Neural progenitor cell (in vitro differentiated cells): ENCODE measurements around the gene ACO2. TPM values are rescaled to one million over a fixed set of nuclear protein-coding genes. Genes with fewer than 3 reads are reported as not detected.
"Not testable (repeated sequence)": the region's sequence is repeated elsewhere in the genome, so short reads cannot be mapped to it uniquely, and the experiment has no call there.

Experiments used
- DNase-seq: peaks from one replicate; pipeline ENCODE4 v3.0.0-alpha.2; 2016; ENCODE audit warnings: low spot score
- H2AFZ ChIP-seq: fragments of 200-600 bp; sonication (generic); replicated peaks from 2 replicates; pipeline ENCODE4 v1.6.1; 2016; ENCODE audit warnings: antibody characterized with exemption
- H3F3A ChIP-seq: fragments of 200-600 bp; sonication (generic); 2 replicates; pipeline ENCODE4 v1.6.1; 2016; ENCODE audit warnings: antibody characterized with exemption, low read depth
- H3K27ac ChIP-seq: fragments of 200-600 bp; sonication (generic); 2 replicates; pipeline ENCODE4 v1.5.1; 2016; ENCODE audit warnings: mild to moderate bottlenecking
- H3K27me3 ChIP-seq: fragments of 200-600 bp; sonication (generic); 2 replicates; pipeline ENCODE4 v1.6.1; 2016; ENCODE audit warnings: mild to moderate bottlenecking, moderate library complexity
- H3K36me3 ChIP-seq: fragments of 200-600 bp; sonication (generic); 2 replicates; pipeline ENCODE4 v1.5.1; 2016
- H3K4me1 ChIP-seq: fragments of 200-600 bp; sonication (generic); 2 replicates; pipeline ENCODE4 v1.6.1; 2016; ENCODE audit warnings: mixed run types
- H3K4me2 ChIP-seq: fragments of 200-600 bp; sonication (generic); 2 replicates; pipeline ENCODE4 v1.6.1; 2016
- H3K4me3 ChIP-seq: fragments of 200-600 bp; sonication (generic); 2 replicates; pipeline ENCODE4 v1.5.1; 2016
- H3K79me2 ChIP-seq: fragments of 200-600 bp; sonication (generic); 2 replicates; pipeline ENCODE4 v1.6.1; 2016; ENCODE audit warnings: low read depth
- H3K9ac ChIP-seq: fragments of 200-600 bp; sonication (generic); 2 replicates; pipeline ENCODE4 v1.6.1; 2016
- H3K9me3 ChIP-seq: fragments of 200-600 bp; sonication (generic); 2 replicates; pipeline ENCODE4 v1.5.1; 2016; ENCODE audit warnings: low read depth
- H4K20me1 ChIP-seq: fragments of 200-600 bp; sonication (generic); 2 replicates; pipeline ENCODE4 v1.6.1; 2016; ENCODE audit warnings: low read depth
- H3K27ac Mint-ChIP-seq: 3 replicates; pipeline ENCODE4 v1.8.0; 2021; ENCODE audit warnings: mixed read lengths
- H3K27me3 Mint-ChIP-seq: 2 replicates; pipeline ENCODE4 v1.8.0; 2022; ENCODE audit warnings: low read depth, mild to moderate bottlenecking, inconsistent platforms, moderate library complexity, mixed read lengths; ENCODE audit not compliant: insufficient read depth
- H3K36me3 Mint-ChIP-seq: 3 replicates; pipeline ENCODE4 v1.8.0; 2021; ENCODE audit warnings: mixed read lengths
- H3K4me1 Mint-ChIP-seq: 3 replicates; pipeline ENCODE4 v1.8.0; 2021; ENCODE audit warnings: mixed read lengths
- H3K4me3 Mint-ChIP-seq: 3 replicates; pipeline ENCODE4 v1.8.0; 2021; ENCODE audit warnings: mild to moderate bottlenecking, moderate library complexity, mixed read lengths
- H3K9me3 Mint-ChIP-seq: 3 replicates; pipeline ENCODE4 v1.8.0; 2020; ENCODE audit warnings: mixed read lengths
- CTCF ChIP-seq: fragments of 200-600 bp; sonication (generic); IDR thresholded peaks from 2 replicates; pipeline ENCODE4 v1.5.1; 2017; ENCODE audit warnings: antibody characterized with exemption, mild to moderate bottlenecking
- EZH2 ChIP-seq: fragments of 200-600 bp; sonication (generic); IDR thresholded peaks from 2 replicates; pipeline ENCODE4 v1.6.1; 2017; ENCODE audit warnings: antibody characterized with exemption, mild to moderate bottlenecking, moderate library complexity
- EZH2phosphoT487 ChIP-seq: fragments of 200-600 bp; sonication (generic); IDR thresholded peaks from 2 replicates; pipeline ENCODE4 v1.6.1; 2017; ENCODE audit warnings: antibody characterized with exemption
- total RNA-seq: library from RNA; depleted of rRNA; stranded (reverse); fragments of >200 nt; gene quantifications from 2 replicates; pipeline ENCODE4 v1.2.3, GENCODE V29; 2015; ENCODE audit warnings: low replicate concordance

The ACO2 gene
- total RNA-seq, 1 donor from 2014 or later: 36.6 TPM

DNA sequence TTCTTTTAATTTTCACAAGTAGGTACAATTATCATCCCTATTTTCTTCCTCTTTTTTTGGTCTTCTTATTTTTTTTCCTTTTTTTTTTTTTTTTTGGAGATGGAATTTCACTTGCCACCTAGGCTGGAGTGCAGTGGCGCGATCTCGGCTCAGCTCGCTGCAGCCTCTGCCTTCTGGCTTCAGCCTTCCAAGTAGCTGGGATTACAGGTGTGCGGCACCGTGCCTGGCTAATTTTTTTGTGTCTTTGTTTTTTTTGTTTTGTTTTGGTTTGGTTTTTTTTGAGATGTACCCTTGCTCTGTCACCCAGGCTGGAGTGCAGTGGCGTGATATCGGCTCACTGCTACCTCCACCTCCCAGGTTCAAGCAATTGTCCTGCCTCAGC is 39.0 kb upstream of the ACO2 start:
- H3K27ac Mint-ChIP-seq: no peak overlapping the region
- no peak overlapping the region for H3K27ac ChIP-seq

GRCh38 chr22:41431656-41432055 is 37.3 kb upstream of the ACO2 start:
- Histone ChIP-seq H4K20me1 (peaks cover 53% of the 10 kb centered on the region), H3K4me1 (no peaks in the 10 kb centered on the region), H3K27me3 (no peaks in the 10 kb centered on the region), H3K9ac (no peak overlapping the region), H3K4me3 (no peak overlapping the region), H2AFZ (no peak overlapping the region), H3K79me2 (peaks cover 23% of the 10 kb centered on the region), H3K9me3 (no peaks in the 10 kb centered on the region), H3F3A (peaks cover 20% of the 10 kb centered on the region), H3K4me2 (no peak overlapping the region), H3K27ac (no peak overlapping the region), H3K36me3 (no peaks in the 10 kb centered on the region)
- Mint-ChIP-seq H3K27me3 (peaks cover 5% of the 10 kb centered on the region), H3K36me3 (peaks cover 26% of the 10 kb centered on the region), H3K4me1 (no peaks in the 10 kb centered on the region), H3K27ac (no peak overlapping the region), H3K9me3 (no peaks in the 10 kb centered on the region), H3K4me3 (no peak overlapping the region)
- DNase-seq: no peak
- no peak for TF ChIP-seq EZH2
- TF ChIP-seq EZH2phosphoT487: no peak
- TF ChIP-seq CTCF: no peak

More for the DNA sequence above, 39.0 kb upstream of the ACO2 start:
- H2AFZ ChIP-seq: no peak overlapping the region
- DNase-seq: no peak
- H3K4me2 ChIP-seq: no peak overlapping the region
- H3K4me3 Mint-ChIP-seq: no peak overlapping the region
- H3K9ac ChIP-seq: no peak overlapping the region
- H3K36me3 ChIP-seq: no peaks in the 10 kb centered on the region
- peaks cover 36% of the 10 kb centered on the region for H4K20me1 ChIP-seq
- H3K79me2 ChIP-seq: peaks cover 6% of the 10 kb centered on the region
- H3K4me3 ChIP-seq: no peak overlapping the region
- peaks cover 5% of the 10 kb centered on the region for H3K27me3 Mint-ChIP-seq
- H3K4me1 Mint-ChIP-seq: no peaks in the 10 kb centered on the region
- no peaks in the 10 kb centered on the region for H3K4me1 ChIP-seq
- no peaks in the 10 kb centered on the region for H3K9me3 Mint-ChIP-seq
- peaks cover 17% of the 10 kb centered on the region for H3K36me3 Mint-ChIP-seq
- peaks cover 17% of the 10 kb centered on the region for H3F3A ChIP-seq
- no peaks in the 10 kb centered on the region for H3K27me3 ChIP-seq
- no peaks in the 10 kb centered on the region for H3K9me3 ChIP-seq
- TF ChIP-seq CTCF (no peak), EZH2phosphoT487 (no peak)

GRCh38 chr22:41433480-41433879 is 35.4 kb upstream of the ACO2 start:
- H3K36me3 ChIP-seq: not testable (repeated sequence)
- H4K20me1 ChIP-seq: peaks cover 72% of the 10 kb centered on the region

DNA sequence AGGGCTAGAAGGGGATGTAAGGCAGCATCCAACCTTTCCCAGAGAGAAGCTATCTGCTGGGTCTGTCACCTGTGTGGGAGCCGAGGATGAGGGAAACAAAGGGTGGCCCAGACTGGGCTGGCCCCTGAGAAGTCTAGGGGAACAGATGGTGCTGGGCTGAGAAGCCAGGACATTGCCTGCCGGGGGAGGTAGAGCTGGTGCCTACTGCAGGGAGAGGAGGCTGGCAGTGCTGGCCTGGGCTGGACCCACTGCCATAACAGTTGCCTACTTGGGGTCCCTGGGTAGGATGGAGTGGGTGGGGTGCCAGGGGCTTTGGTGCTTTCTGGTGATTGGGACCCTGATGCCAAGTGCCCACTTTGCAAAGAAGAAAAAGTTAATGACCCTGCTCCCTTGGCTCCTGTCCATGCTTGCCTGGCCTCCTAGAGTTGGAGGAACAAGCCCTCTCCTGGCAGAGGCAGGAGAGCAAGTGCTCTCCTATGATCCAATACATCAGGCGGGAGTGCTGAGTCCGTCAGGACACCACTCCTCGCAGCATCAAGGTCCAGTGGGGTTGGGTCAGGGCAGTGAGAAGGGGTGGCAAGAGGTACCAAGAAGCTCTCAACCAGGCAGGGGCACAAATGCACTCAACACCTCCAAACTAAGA is 34.4 kb upstream of the ACO2 start:
- H2AFZ ChIP-seq, H3K4me3 ChIP-seq, H3K27me3 Mint-ChIP-seq, H3K27me3 ChIP-seq, H3K9me3 ChIP-seq, H3K9me3 Mint-ChIP-seq, H3K4me1 Mint-ChIP-seq, H3K4me2 ChIP-seq, H3K27ac Mint-ChIP-seq, H3K4me3 Mint-ChIP-seq, H3K27ac ChIP-seq, H3K9ac ChIP-seq, H3K4me1 ChIP-seq, H3K36me3 ChIP-seq, DNase-seq: not testable (repeated sequence)
- Histone ChIP-seq H4K20me1 (peaks cover 82% of the 10 kb centered on the region), H3F3A (peaks cover 24% of the 10 kb centered on the region), H3K79me2 (peaks cover 51% of the 10 kb centered on the region)
- H3K36me3 Mint-ChIP-seq: peaks cover 30% of the 10 kb centered on the region

More at GRCh38 chr22:41433480-41433879, 35.4 kb upstream of the ACO2 start:
- H3K4me3 Mint-ChIP-seq, H3K9me3 ChIP-seq, H3K4me1 Mint-ChIP-seq, H3K27ac Mint-ChIP-seq, H3K27me3 Mint-ChIP-seq, H2AFZ ChIP-seq, DNase-seq, H3K27ac ChIP-seq, H3K4me1 ChIP-seq, H3K4me2 ChIP-seq, H3K9me3 Mint-ChIP-seq, H3K27me3 ChIP-seq, H3K4me3 ChIP-seq, H3K9ac ChIP-seq: not testable (repeated sequence)
- peaks cover 20% of the 10 kb centered on the region for H3F3A ChIP-seq
- H3K36me3 Mint-ChIP-seq: peaks cover 30% of the 10 kb centered on the region
- H3K79me2 ChIP-seq: peaks cover 41% of the 10 kb centered on the region
